ENCODE measurements around the gene ZNF618.

GRCh38 chr9:113997610-113998009 lies 121.5 kb downstream of the ZNF618 start:
- TF ChIP-seq POLR2A (IDR thresholded peaks at IDR 0.05) (no peak), CTCF (IDR thresholded peaks at IDR 0.05 in 4 of 5, conservative IDR thresholded peaks at IDR 0.05 in 1 of 5) (no peak)
